ENCODE measurements around the gene AREL1. TPM values are rescaled to one million over a fixed set of nuclear protein-coding genes. Genes with fewer than 3 reads are reported as not detected.

AREL1 gene
- total and polyA plus RNA-seq, 2 of the 8 experiments (the other 6 are each of a cell fraction or from before 2014, with no cell fraction given): 31.4 to 49.1 TPM

- POLR2A ChIA-PET (ENCODE audit: partially characterized antibody): interaction anchor here (0.9 to 1.4 kb wide), 3 partner anchors 9 to 81 kb away, joined by 3 to 6 read pairs (median 3); no protein-coding TSS in a partner anchor
- TF ChIP-seq POLR2A (IDR thresholded peaks at IDR 0.05; ENCODE audit: control extremely low read depth in 1 of 2, low read depth in 2 of 2, low read length in 2 of 2) (no peak), EZH2 (IDR thresholded peaks at IDR 0.05; ENCODE audit: low read depth, low read length, severe bottlenecking) (no peak), RNF2 (IDR thresholded peaks at IDR 0.05; ENCODE audit: borderline replicate concordance, low read depth, low read length, missing control alignments, poor library complexity, severe bottlenecking) (no peak), USF2 (IDR thresholded peaks at IDR 0.05; ENCODE audit: low read length) (no peak), ATF3 (IDR thresholded peaks at IDR 0.05; ENCODE audit: insufficient read depth, low read depth, low read length) (no peak), KDM1A (IDR thresholded peaks at IDR 0.05; ENCODE audit: borderline replicate concordance, low read length) (no peak), CHD2 (IDR thresholded peaks at IDR 0.05; ENCODE audit: low read length) (no peak)
Observed at GRCh38 chr14:74634481-74634880, 78.4 kb downstream of the AREL1 start.

More at GRCh38 chr14:74634481-74634880, 78.4 kb downstream of the AREL1 start:
- Histone ChIP-seq H2BK20ac (ENCODE audit: low read length) (no peak overlapping the region), H3K4me1 (replicated peaks in 1 of 4; ENCODE audit: control insufficient read depth in 3 of 4, insufficient read depth in 4 of 4, low read length in 3 of 4) (peaks cover 0 to 8% (median 3%) of the 10 kb centered on the region in 4 experiments; a peak in 6 of 7 replicates), H3K9ac (replicated peaks in 1 of 4; ENCODE audit: extremely low read depth in 1 of 4, low read depth in 3 of 4, low read length in 3 of 4) (no peak overlapping the region), H3K9me3 (ENCODE audit: insufficient read depth in 2 of 2, low read depth in 1 of 2, low read length in 1 of 2) (no peaks in the 10 kb centered on the region), H3K36me3 (ENCODE audit: control insufficient read depth in 2 of 4, insufficient read depth in 4 of 4, low read length in 3 of 4) (no peaks in the 10 kb centered on the region), H3K79me2 (ENCODE audit: control insufficient read depth in 1 of 2, insufficient read depth in 2 of 2, low read length in 2 of 2) (no peaks in the 10 kb centered on the region), H3K79me1 (ENCODE audit: low read depth, low read length) (no peaks in the 10 kb centered on the region), H2BK12ac (ENCODE audit: low read depth, low read length) (no peak overlapping the region), H4K8ac (ENCODE audit: extremely low read depth, insufficient read depth, low read length) (no peak overlapping the region), H3K23ac (ENCODE audit: insufficient read length) (no peak overlapping the region), H3K4me2 (ENCODE audit: insufficient read depth in 1 of 2, low read depth in 2 of 2, low read length in 2 of 2) (no peak overlapping the region), H4K5ac (ENCODE audit: insufficient read length, low read depth, low read length) (no peak overlapping the region), H3K4ac (replicated peaks; ENCODE audit: insufficient read length, low read depth, low read length) (no peak overlapping the region), H2AFZ (ENCODE audit: low read length) (no peak overlapping the region), H3K27me3 (replicated peaks in 1 of 4; ENCODE audit: control insufficient read depth in 3 of 4, extremely low read depth in 1 of 4, insufficient read depth in 3 of 4, low read length in 3 of 4) (no peaks in the 10 kb centered on the region), H2BK15ac (ENCODE audit: low read length) (no peak overlapping the region), H2BK120ac (replicated peaks; ENCODE audit: low read depth, low read length) (no peak overlapping the region), H3K14ac (ENCODE audit: insufficient read length) (no peak overlapping the region), H3K18ac (ENCODE audit: extremely low read depth, low read length) (no peak overlapping the region), H3K23me2 (ENCODE audit: low read depth, low read length) (no peaks in the 10 kb centered on the region), H3K56ac (replicated peaks; ENCODE audit: insufficient read length, low read depth, low read length) (no peak overlapping the region), H3K27ac (ENCODE audit: low read depth, low read length) (no peak overlapping the region), H4K91ac (replicated peaks; ENCODE audit: insufficient read length, low read length) (no peak overlapping the region), H4K20me1 (replicated peaks in 1 of 2; ENCODE audit: control insufficient read depth in 1 of 2, insufficient read depth in 2 of 2, low read length in 2 of 2) (no peaks in the 10 kb centered on the region), H2BK5ac (ENCODE audit: low read depth, low read length) (no peak overlapping the region), H3K4me3 (ENCODE audit: extremely low read depth in 1 of 4, insufficient read depth in 2 of 4, low read depth in 3 of 4, low read length in 4 of 4) (no peak overlapping the region), H2AK5ac (ENCODE audit: low read depth, low read length) (no peak overlapping the region)
- FAIRE-seq (no peak), DNase-seq (ENCODE audit: low read depth in 1 of 2, low spot score in 2 of 2) (no peak)
- CTCF ChIA-PET (ENCODE audit: partially characterized antibody): interaction anchor here (0.8 to 8.5 kb wide), 6 partner anchors 10 to 221 kb away, joined by 3 to 82 read pairs (median 4); partner anchors contain the start of gene LTBP2
- 100% methylated on average over 1 of the region's 1 CpG; no CpG with 5 or more reads in 1 of the 2 experiments for WGBS, 2 experiments (ENCODE audit: extremely low coverage in 1 of 2, insufficient coverage in 1 of 2, insufficient read length in 1 of 2, insufficient replicate concordance in 2 of 2, low coverage in 1 of 2, low lambda C conversion rate in 2 of 2, missing lambda C conversion rate in 1 of 2)
